Measurements from ENCODE around the gene KIF4B. TPM values are rescaled to one million over a fixed set of nuclear protein-coding genes. Genes with fewer than 3 reads are reported as not detected.

KIF4B gene
- total and polyA plus RNA-seq, 2 of the 8 experiments (the other 6 are each of a cell fraction or from before 2014, with no cell fraction given), result 0.02 to 0.15 TPM

- no peak overlapping the region for H3K14ac ChIP-seq (ENCODE audit: insufficient read length)
- no peaks in the 10 kb centered on the region for H3K27me3 ChIP-seq (replicated peaks in 1 of 4; ENCODE audit: control insufficient read depth in 3 of 4, extremely low read depth in 1 of 4, insufficient read depth in 3 of 4, low read length in 3 of 4)
- 87% methylated on average over 3 of the region's 3 CpGs; no CpG with 5 or more reads in 1 of the 2 experiments for WGBS, 2 experiments (ENCODE audit: extremely low coverage in 1 of 2, insufficient coverage in 1 of 2, insufficient read length in 1 of 2, insufficient replicate concordance in 2 of 2, low coverage in 1 of 2, low lambda C conversion rate in 2 of 2, missing lambda C conversion rate in 1 of 2)
- no peak overlapping the region for H2BK5ac ChIP-seq (ENCODE audit: low read depth, low read length)
- H2AFZ ChIP-seq (ENCODE audit: low read length), result no peak overlapping the region
- no peak overlapping the region for H3K56ac ChIP-seq (replicated peaks; ENCODE audit: insufficient read length, low read depth, low read length)
- no peak overlapping the region for H3K9ac ChIP-seq (replicated peaks in 1 of 4; ENCODE audit: extremely low read depth in 1 of 4, low read depth in 3 of 4, low read length in 3 of 4)
- H4K8ac ChIP-seq (ENCODE audit: extremely low read depth, insufficient read depth, low read length), result no peak overlapping the region
- no peak overlapping the region for H3K4me3 ChIP-seq (ENCODE audit: extremely low read depth in 1 of 4, insufficient read depth in 2 of 4, low read depth in 3 of 4, low read length in 4 of 4)
- FAIRE-seq (no peak), DNase-seq (ENCODE audit: low read depth in 1 of 2, low spot score in 2 of 2) (no peak)
- no peak overlapping the region for H2AK5ac ChIP-seq (ENCODE audit: low read depth, low read length)
- no peak overlapping the region for H2BK120ac ChIP-seq (replicated peaks; ENCODE audit: low read depth, low read length)
- no peaks in the 10 kb centered on the region for H3K79me1 ChIP-seq (ENCODE audit: low read depth, low read length)
- H4K20me1 ChIP-seq (replicated peaks in 1 of 2; ENCODE audit: control insufficient read depth in 1 of 2, insufficient read depth in 2 of 2, low read length in 2 of 2), result no peaks in the 10 kb centered on the region
- H4K91ac ChIP-seq (replicated peaks; ENCODE audit: insufficient read length, low read length), result no peak overlapping the region
- TF ChIP-seq TCF12 (IDR thresholded peaks at IDR 0.05; ENCODE audit: low read depth, low read length) (no peak), EZH2 (IDR thresholded peaks at IDR 0.05; ENCODE audit: low read depth, low read length, severe bottlenecking) (no peak), HDAC6 (IDR thresholded peaks at IDR 0.05; ENCODE audit: low read depth, low read length) (no peak), TBP (IDR thresholded peaks at IDR 0.05; ENCODE audit: low read depth, low read length) (no peak), HDAC2 (IDR thresholded peaks at IDR 0.05; ENCODE audit: borderline replicate concordance in 1 of 2, low read depth in 2 of 2, low read length in 2 of 2) (no peak)
- peaks cover 0 to 2% (median 0%) of the 10 kb centered on the region in 4 experiments; a peak in 3 of 7 replicates for H3K4me1 ChIP-seq (replicated peaks in 1 of 4; ENCODE audit: control insufficient read depth in 3 of 4, insufficient read depth in 4 of 4, low read length in 3 of 4)
- ChIA-PET POLR2A (ENCODE audit: partially characterized antibody) (interaction anchor here (1.1 kb wide), 1 partner anchor 86 kb away, joined by 3 read pairs; the partner anchor contains the start of gene GEMIN5), CTCF (ENCODE audit: partially characterized antibody) (interaction anchor here (1.1 to 1.6 kb wide), 5 partner anchors 16 to 78 kb away, joined by 4 to 7 read pairs (median 6); no protein-coding TSS in a partner anchor)
- no peak overlapping the region for H3K23ac ChIP-seq (ENCODE audit: insufficient read length)
- no peak overlapping the region for H2BK15ac ChIP-seq (ENCODE audit: low read length)
- H3K27ac ChIP-seq (ENCODE audit: low read depth, low read length), result no peak overlapping the region
- H3K18ac ChIP-seq (ENCODE audit: extremely low read depth, low read length), result no peak overlapping the region
- H2BK12ac ChIP-seq (ENCODE audit: low read depth, low read length), result no peak overlapping the region
- H3K36me3 ChIP-seq (ENCODE audit: control insufficient read depth in 2 of 4, insufficient read depth in 4 of 4, low read length in 3 of 4), result no peaks in the 10 kb centered on the region
- no peak overlapping the region for H3K4ac ChIP-seq (replicated peaks; ENCODE audit: insufficient read length, low read depth, low read length)
- H4K5ac ChIP-seq (ENCODE audit: insufficient read length, low read depth, low read length), result no peak overlapping the region
- no peaks in the 10 kb centered on the region for H3K79me2 ChIP-seq (ENCODE audit: control insufficient read depth in 1 of 2, insufficient read depth in 2 of 2, low read length in 2 of 2)
- no peaks in the 10 kb centered on the region; a peak in 1 of 4 replicates for H3K9me3 ChIP-seq (ENCODE audit: insufficient read depth in 2 of 2, low read depth in 1 of 2, low read length in 1 of 2)
- H3K23me2 ChIP-seq (ENCODE audit: low read depth, low read length), result no peaks in the 10 kb centered on the region
- H2BK20ac ChIP-seq (ENCODE audit: low read length), result no peak overlapping the region
- no peak overlapping the region for H3K4me2 ChIP-seq (ENCODE audit: insufficient read depth in 1 of 2, low read depth in 2 of 2, low read length in 2 of 2)
Observed at GRCh38 chr5:155023320-155023719, 9.8 kb downstream of the KIF4B start.

Data from H1 (cell line).